Mucosa of descending colon (tissue), 3 donors: ENCODE results near the gene KRAS. TPM values are rescaled to one million over a fixed set of nuclear protein-coding genes. Genes with fewer than 3 reads are reported as not detected.

Source experiments
- ATAC-seq: fragments of 200-7000 bp; cut with Tn5 transposase; one replicate; pipeline ENCODE4 v1.9.1; 2020; ENCODE audit warnings: mild to moderate bottlenecking, moderate library complexity
- DNase-seq, 3 donors: peaks; one replicate each; pipeline ENCODE4 v3.0.0-alpha.2; 2020
- H3K36me3 ChIP-seq: fragments of 200-600 bp; one replicate; pipeline ENCODE4 v1.8.0; 2021; ENCODE audit warnings: low read depth, mild to moderate bottlenecking
- H3K4me1 ChIP-seq: fragments of 200-600 bp; one replicate; pipeline ENCODE4 v1.8.0; 2021; ENCODE audit warnings: low read depth, mild to moderate bottlenecking
- H3K4me3 ChIP-seq: fragments of 200-600 bp; one replicate; pipeline ENCODE4 v1.8.0; 2021; ENCODE audit warnings: mild to moderate bottlenecking
- H3K9me3 ChIP-seq: fragments of 200-600 bp; one replicate; pipeline ENCODE4 v1.8.0; 2021; ENCODE audit warnings: mild to moderate bottlenecking
- CTCF ChIP-seq: fragments of 200-600 bp; IDR thresholded peaks from one replicate; pipeline ENCODE4 v1.8.0; 2022; ENCODE audit warnings: antibody characterized with exemption, mild to moderate bottlenecking
- intact Hi-C, 2 donors: fragments of 100-400 bp; cut with DNase I in 1 of 2; cut with micrococcal nuclease in 1 of 2; formaldehyde crosslinking; loops; one replicate each; pipeline versions ENCODE4 v1.11.0 to v1.11.1; 2022; cut with DNase I, micrococcal nuclease
- total RNA-seq, 3 donors: library from RNA; stranded (reverse); fragmentation: NEBNext Ultra II Directional in 2 of 3; extraction: Animal tissue kit (Norgen Biotek cat#: 25700) in 2 of 3; gene quantifications; one replicate each; pipeline versions ENCODE4 v1.2.1 to v1.2.4, GENCODE V29; 2021 to 2023
- donor health status: DM: no; HTN: no; CAD: no; lungs with moderate emphysema.
- donor health status: DM: no; HTN: no; CAD: no.
- donor health status: DM: no; HTN: yes; CAD: no.

The KRAS gene
- total RNA-seq, 3 donors from 2014 or later = 43.5 to 64.3 (median 62.7) TPM

GRCh38 chr12:25276199-25276937 lies 25.6 kb upstream of the KRAS start:
- peak; percentile 89 for ATAC-seq
- DNase-seq = peak in 2 of 3 donors; percentile 35 to 72
- no peak for TF ChIP-seq CTCF
- intact Hi-C loops = no loop called here
- Histone ChIP-seq H3K36me3 (no peaks in the 10 kb centered on the region), H3K4me3 (no peak overlapping the region), H3K4me1 (peaks cover 3% of the 10 kb centered on the region), H3K9me3 (no peaks in the 10 kb centered on the region)

GRCh38 chr12:25271486-25272098 lies 20.9 kb upstream of the KRAS start:
- ATAC-seq (no peak), DNase-seq (no peak)
- Histone ChIP-seq H3K9me3 (no peaks in the 10 kb centered on the region), H3K4me1 (peaks cover 3% of the 10 kb centered on the region), H3K36me3 (no peaks in the 10 kb centered on the region), H3K4me3 (no peak overlapping the region)
- intact Hi-C loops = no loop called here
- TF ChIP-seq CTCF = no peak

- TF ChIP-seq CTCF = no peak
- DNase-seq = no peak
- H3K4me1 ChIP-seq = no peaks in the 10 kb centered on the region
- intact Hi-C loops = no loop called here
- no peaks in the 10 kb centered on the region for H3K36me3 ChIP-seq
- no peak for ATAC-seq
- no peak overlapping the region for H3K4me3 ChIP-seq
- H3K9me3 ChIP-seq = no peaks in the 10 kb centered on the region
Observed at GRCh38 chr12:25269701-25270100, 19.0 kb upstream of the KRAS start.

GRCh38 chr12:25266497-25266896 lies 15.8 kb upstream of the KRAS start:
- ATAC-seq = no peak
- TF ChIP-seq CTCF = no peak
- DNase-seq = no peak
- no peaks in the 10 kb centered on the region for H3K9me3 ChIP-seq
- H3K36me3 ChIP-seq = no peaks in the 10 kb centered on the region
- H3K4me1 ChIP-seq = no peaks in the 10 kb centered on the region
- no peak overlapping the region for H3K4me3 ChIP-seq
- intact Hi-C loops = no loop called here

- no peaks in the 10 kb centered on the region for H3K36me3 ChIP-seq
- TF ChIP-seq CTCF = no peak
- intact Hi-C loops = no loop called here
- no peak overlapping the region for H3K4me3 ChIP-seq
- DNase-seq (no peak), ATAC-seq (no peak)
- no peaks in the 10 kb centered on the region for H3K9me3 ChIP-seq
- H3K4me1 ChIP-seq = no peaks in the 10 kb centered on the region
Observed at GRCh38 chr12:25264862-25265261, 14.1 kb upstream of the KRAS start.
